NCI-H1105 treated with DMSO at 0.1 percent for 48 hours (cell line): ENCODE data around the gene AP4M1.
A peak's percentile ranks its signal among the peaks of the same experiment; 100 is the strongest.

Experiments used
- DNase-seq: peaks from one replicate; lab custom pipeline; 2025; lab: John Stamatoyannopoulos, UW

AP4M1 gene

DNA sequence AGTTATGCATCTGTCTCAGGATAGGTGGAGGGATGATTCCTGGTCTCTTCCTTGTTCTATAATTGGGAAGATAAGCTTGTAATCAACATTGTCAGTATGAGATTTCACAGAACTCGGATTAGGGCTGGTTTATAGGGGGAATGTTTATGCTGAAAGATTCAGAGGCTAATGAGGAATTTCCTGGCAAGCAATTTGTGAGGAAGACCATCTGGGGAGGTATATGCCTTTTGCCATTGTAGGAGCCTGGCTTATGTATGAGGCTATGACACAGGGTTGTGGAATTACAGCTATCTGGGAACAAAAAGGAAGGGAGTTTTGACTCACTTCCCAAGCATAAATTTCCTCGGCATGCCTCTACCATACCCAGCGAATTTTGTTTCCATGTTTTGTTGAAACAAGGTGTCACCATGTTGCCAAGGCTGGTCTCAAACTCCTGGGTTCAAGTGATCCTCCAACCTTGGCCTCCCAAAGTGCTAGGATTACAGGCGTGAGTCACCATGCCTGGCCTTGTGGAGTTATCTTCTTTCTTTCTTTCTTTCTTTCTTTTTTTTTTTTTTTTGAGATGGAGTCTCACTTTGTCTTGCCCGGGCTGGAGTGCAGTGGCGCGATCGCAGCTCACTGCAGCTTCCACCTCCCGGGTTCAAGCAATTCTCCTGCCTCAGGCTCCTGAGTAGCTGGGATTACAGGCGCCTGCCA, 14.2 kb upstream of the AP4M1 start:
- DNase-seq, result no peak

- DNase-seq, result no peak
These were observed 13.3 kb upstream of the AP4M1 start for GRCh38 chr7:100088095-100088620.

GRCh38 chr7:100088621-100089457, 12.6 kb upstream of the AP4M1 start, which contains the start of gene COPS6:
Gene COPS6, plus strand, starts transcription at chr7:100088969. Its CDS starts 22 bp downstream, at chr7:100088991.
- peak; percentile 64 for DNase-seq

GRCh38 chr7:100089458-100090196, 11.8 kb upstream of the AP4M1 start:
- no peak for DNase-seq

DNA sequence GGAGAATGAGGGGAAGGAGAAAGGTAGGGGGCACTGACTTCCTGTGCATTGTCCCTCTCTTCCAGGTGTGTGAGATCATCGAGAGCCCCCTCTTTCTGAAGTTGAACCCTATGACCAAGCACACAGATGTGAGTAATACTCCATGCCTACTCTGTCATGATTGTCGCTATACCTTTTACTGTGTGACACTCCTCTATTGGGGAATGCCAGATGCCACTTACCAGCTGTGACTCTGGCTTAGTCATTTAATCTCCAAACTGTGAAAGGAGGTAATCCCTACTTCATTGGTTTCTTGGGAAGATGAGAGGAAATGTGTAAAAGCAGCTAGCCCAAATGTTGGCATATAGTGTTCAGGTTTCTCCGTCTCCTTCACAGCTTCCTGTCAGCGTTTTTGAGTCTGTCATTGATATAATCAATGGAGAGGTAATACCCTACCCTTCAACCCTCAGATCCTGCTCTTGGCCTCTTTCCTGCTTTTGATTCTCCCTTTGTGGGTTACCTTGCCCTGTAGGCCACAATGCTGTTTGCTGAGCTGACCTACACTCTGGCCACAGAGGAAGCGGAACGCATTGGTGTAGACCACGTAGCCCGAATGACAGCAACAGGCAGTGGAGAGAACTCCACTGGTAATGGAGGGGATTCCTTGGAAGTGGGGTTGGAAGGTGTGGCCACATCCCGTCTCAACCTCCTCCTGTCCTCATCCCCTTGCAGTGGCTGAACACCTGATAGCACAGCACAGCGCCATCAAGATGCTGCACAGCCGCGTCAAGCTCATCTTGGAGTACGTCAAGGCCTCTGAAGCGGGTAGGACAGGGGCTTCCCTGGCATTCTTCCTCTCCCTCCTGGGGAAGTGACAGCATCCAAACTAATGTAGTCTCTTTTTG, 10.7 kb upstream of the AP4M1 start:
- no peak for DNase-seq

GRCh38 chr7:100091411-100092181, 9.8 kb upstream of the AP4M1 start:
- peak; percentile 16 for DNase-seq

DNA sequence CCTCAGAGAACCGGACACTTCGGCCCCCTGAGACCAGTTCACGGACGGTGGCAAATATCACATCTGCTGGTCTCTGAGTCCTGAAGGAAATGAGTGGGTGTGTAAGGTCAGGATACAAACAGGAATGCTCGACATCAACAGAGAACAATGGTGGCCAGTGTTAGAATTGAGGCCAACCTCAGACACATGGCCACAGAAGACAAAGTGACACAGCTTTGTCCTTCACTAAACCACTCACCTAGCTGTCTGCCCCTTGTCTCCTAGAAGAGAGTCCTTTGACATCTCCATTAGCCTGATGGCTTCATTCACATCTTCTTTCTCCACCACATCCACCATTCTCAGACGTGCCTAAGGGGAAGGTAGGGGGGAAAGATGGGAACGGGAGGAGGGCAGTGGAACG, 8.4 kb upstream of the AP4M1 start:
- no peak for DNase-seq

GRCh38 chr7:100093498-100093897, 7.9 kb upstream of the AP4M1 start:
- no peak for DNase-seq

- DNase-seq, result no peak
These were observed 7.4 kb upstream of the AP4M1 start for GRCh38 chr7:100093925-100094486.

GRCh38 chr7:100095289-100095688, 6.2 kb upstream of the AP4M1 start:
- DNase-seq, result no peak

- DNase-seq, result no peak
These were observed 5.7 kb upstream of the AP4M1 start for GRCh38 chr7:100095704-100096103.

DNA sequence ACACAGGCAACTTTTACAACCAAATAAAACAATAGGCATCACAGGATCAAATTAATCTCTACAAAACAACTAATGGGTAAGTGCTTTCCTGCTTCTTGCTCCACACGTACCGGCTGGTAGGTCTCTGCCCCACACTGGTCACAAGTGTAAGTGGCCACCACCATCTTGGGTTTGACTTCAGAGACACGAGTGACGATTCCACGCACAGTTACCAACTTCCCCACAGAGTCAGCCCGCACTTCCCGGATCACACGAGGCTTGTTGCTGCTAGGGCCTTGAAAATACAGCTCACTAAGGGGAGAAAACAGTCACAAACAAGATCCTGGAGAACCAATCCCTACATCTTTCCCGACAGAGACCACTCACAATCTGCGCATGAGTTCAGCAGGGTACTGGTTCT, 2.5 kb upstream of the AP4M1 start:
- DNase-seq, result no peak

- DNase-seq, result no peak
These were observed 2.0 kb upstream of the AP4M1 start for GRCh38 chr7:100099452-100099851.

- DNase-seq, result peak; percentile 86
These were observed 925 bp upstream of the AP4M1 start for GRCh38 chr7:100100420-100101015.

GRCh38 chr7:100102950-100103840, 1.8 kb downstream of the AP4M1 start:
- no peak for DNase-seq

GRCh38 chr7:100105534-100105933, 4.1 kb downstream of the AP4M1 start:
- DNase-seq, result no peak

DNA sequence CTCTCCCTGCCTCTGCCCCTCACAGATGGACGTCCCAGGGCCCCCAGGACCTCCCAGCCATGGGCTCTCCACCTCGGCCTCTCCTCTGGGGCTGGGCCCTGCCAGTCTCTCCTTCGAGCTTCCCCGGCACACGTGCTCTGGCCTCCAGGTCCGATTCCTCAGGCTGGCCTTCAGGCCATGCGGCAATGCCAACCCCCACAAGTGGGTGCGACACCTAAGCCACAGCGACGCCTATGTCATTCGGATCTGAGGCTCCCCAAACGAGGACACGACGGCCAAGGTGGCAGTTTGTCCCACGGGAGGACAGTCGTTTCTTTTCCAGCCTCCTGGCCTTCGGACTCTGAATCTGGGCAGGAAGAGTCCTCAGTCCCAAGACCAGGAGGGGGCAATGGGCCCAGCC, 5.2 kb downstream of the AP4M1 start:
- no peak for DNase-seq

- no peak for DNase-seq
These were observed 5.8 kb downstream of the AP4M1 start for GRCh38 chr7:100107125-100107737.
